HG02870 (cell line): Measurements from ENCODE around the gene KANK4.

Experiments
- ATAC-seq: cut with Tn5 transposase; IDR thresholded peaks from one replicate; pipeline ENCODE4 v1.9.1; 2021; ENCODE audit warnings: mild to moderate bottlenecking, moderate library complexity; ENCODE audit not compliant: unreplicated experiment

KANK4 gene

DNA sequence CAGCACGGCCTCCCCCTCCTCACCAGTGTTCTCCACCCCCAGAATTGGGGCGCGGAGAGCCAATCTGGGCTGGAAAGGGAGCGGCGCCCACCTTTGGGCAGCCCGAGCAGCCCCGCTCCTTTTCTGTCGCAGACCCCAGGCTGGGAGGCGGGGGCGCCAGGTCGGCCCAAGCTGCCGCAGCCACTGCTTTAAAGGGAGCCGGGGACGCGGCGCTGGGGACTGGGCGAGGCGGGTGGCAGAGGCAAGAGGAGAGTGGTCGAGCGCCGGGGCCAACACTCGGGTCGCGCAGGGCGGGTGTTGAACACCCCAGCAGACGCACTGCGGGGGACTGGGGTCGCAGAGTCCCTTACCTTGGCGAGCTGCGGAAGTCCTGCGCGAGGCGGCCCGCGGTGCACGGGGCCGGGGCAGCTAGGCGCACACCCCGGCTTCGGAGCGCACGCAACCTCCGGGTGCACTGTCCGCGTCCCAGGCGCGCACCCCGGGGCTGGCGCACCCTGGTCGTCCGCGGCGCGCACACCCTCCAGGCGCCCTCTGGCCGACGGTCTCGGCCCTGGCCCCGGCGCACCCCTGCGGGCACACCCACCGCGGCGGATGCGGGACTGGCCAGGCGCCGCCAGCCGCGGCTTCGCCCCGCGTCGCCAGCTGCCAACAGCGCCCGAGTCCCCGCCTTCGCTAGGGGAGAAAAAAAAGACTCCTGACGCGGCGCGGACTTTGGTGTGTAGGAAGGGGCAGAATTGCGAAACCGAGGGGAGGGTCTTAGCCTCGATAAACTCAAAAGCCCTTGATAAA, at the start of gene KANK4:
Gene KANK4, minus strand, starts transcription at position 679 of the 789 bp plus-strand sequence. CDS start 37,870 bp downstream, outside the sequence.
- ATAC-seq: no peak

GRCh38 chr1:62368989-62369388, 49.8 kb upstream of the KANK4 start:
- ATAC-seq: no peak

DNA sequence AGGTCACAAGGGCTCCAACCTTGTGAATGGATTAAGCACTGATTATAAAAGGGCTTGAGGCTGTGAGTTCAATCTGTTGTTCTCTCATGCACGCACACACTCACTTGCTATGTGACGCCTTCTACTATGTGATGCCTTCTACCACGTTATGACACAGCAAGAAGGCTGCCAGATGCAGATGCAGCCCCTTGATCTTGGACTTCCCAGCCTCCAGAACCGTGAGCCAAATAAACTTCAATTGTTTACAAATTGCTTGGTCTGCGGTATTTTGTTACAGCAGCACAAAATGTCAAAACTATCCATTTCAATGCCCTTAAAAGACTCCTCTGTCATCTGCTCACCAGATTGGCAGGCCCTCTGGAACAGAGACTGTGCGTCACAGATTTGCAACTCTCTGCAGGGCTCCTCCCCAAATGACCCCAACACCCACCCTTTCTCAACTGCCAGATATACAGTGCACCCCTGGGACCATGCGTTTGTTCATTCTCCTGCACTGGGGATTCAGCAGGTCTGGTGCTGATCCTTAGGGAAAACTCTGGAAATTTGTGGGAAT, 47.8 kb upstream of the KANK4 start:
- ATAC-seq: no peak

- no peak for ATAC-seq
Measured at GRCh38 chr1:62364721-62365120, 45.5 kb upstream of the KANK4 start.

DNA sequence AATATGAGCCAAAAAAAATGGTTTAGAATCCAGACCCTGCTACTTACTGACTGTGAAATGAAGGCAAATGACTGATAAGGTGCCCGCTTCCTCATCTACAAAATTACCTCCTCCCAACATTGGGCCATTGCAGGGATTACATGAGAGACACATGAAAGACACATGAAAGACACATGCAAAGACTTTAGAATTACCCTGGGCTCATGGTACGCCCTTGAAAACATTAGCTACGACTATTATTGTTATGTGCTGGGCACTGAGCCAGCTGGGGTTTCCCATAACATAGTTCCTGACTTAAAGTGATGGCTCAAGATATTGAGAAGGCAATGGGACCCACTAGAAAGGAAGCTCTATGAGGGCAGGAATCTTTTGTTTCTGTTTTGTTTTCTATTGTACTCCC, 43.7 kb upstream of the KANK4 start:
- no peak for ATAC-seq

DNA sequence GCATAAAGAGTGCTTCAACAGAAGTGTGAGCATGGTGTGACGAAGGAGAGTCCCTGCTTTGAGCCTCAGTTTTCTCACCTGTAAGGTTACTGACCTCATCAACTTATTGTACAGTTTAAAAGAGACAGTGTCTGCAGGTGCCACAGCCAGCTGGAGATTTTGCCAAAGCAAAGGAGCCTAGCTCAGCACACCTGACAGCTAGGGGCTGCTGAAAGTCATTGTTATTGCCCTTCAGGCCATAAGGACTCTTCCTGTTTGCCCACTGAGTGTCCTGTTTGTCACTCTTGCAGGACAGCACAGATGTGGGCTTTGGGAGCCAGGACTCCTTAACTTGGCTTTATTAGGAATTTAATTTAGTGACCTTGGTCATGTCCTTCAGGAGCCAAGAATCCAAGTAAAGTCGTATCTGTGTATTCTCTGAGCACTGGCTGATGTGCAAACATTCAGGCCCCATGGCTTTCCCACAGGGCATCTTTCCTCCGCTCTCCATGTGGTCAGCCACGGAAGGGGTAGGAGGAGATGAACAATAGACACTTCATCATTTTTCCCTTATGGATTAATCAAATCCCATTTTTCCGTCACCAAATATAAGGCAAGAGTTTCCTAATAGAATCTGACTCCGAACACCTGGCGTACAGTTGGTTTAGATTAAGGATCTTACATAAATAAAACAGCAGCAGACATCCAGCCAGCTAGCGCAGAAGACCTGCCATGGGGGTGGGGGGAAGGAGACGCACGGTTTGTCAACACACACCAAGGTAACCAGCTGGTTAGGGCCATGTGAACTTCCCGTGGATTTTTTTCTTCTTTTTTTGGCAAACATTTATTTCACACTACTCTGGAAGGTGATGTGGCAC, 43.1 kb upstream of the KANK4 start:
- no peak for ATAC-seq

DNA sequence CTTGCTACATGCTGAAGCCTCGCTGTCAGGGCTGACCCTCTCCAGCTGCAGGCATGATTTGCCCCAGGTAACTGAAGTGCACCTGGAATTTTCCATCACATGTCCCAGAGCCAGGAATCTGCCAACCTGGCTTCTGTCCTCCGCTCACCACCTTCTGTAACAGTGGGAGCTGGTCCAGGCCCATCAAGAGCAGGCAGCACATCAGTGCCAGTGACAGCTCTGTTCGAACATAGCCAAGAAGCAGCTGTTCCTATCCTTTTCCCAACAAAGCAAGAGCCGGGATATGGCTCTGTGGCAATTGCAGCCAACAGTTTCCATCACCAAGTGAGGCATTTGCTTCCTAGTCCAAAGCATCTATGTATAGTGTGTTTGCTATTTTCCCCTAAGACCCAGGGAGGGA, 42.2 kb upstream of the KANK4 start:
- no peak for ATAC-seq

DNA sequence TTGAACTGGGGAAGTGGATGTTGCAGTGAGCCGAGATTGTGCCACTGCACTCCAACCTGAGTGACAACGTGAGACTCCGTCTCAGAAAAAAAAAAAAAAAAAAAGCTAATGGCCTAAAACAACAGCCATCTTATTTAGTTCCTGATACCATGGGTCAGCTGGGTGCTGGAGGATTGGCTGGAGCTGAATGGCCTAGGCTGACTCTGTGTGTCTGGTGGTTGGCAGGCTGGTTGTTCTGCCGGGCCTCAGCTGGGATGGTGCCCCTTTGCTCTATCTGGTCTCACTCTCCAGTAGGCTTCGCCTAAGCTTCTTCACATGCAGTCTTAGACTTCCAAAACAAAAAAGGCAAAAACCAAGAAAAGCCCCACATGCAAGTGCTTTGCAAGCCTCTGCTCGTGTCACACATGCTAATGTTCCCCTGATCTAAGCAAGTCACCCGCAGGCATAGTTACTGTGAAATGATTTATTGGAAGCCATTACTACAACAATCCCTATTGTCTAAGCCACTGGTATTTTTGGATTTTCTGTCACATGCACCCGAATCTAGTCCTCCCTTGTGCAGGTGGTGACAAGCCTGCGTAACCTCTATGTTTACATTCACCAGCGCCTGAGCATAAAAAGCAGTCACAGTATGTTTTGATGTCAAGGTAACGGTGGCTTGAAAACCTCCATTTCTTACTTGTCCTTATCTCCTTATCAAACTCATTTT, 39.6 kb upstream of the KANK4 start:
- ATAC-seq: no peak

DNA sequence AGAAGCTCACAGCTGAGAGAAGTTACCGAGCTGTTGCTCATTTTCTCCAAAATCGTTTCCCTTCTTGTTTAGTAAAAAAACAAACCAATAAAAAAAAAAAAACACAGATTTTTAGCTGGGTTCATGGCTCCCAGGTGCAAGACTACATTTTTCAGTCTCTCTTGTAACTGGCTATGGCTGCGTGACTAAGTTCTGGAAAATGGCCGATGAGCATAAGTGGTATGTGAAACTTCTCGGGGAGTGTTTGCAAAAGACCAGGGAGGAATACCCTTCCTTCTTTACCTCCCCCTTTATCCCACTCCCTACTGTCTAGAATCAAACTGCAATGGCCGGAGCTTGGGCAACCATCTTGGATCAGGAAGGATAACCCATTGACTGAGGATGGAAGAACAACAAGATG, 38.7 kb upstream of the KANK4 start:
- ATAC-seq: no peak

DNA sequence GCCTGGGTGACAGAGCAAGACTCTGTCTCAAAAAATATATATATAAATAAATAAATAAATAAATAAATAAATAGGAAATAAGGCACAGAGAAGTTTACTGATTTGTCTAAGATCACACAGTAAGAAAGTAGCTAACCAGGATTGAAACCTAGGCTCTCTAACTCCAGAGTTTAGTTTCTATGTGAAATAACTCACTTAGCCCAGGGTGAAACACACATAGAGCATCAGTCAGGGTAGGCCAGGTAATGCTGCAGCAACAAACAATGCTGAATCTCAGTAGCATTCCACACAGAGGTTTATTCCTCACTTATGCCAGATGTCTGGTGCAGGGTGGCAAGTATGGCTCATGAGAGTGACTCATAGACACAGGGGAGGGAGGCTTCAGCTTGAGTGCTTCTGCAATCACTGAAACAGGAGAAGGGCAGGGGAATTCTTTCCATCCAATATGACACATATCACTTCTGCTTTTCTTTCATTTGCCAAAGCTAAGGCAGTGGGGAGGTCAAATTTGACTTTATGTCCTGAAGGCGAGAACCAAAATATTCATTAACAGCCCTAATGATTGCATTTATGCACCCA, 37.1 kb upstream of the KANK4 start:
- ATAC-seq: no peak

GRCh38 chr1:62355095-62355494, 35.9 kb upstream of the KANK4 start:
- no peak for ATAC-seq

GRCh38 chr1:62353853-62354252, 34.6 kb upstream of the KANK4 start:
- no peak for ATAC-seq

- ATAC-seq: no peak
Measured at GRCh38 chr1:62352387-62352786, 33.2 kb upstream of the KANK4 start.

DNA sequence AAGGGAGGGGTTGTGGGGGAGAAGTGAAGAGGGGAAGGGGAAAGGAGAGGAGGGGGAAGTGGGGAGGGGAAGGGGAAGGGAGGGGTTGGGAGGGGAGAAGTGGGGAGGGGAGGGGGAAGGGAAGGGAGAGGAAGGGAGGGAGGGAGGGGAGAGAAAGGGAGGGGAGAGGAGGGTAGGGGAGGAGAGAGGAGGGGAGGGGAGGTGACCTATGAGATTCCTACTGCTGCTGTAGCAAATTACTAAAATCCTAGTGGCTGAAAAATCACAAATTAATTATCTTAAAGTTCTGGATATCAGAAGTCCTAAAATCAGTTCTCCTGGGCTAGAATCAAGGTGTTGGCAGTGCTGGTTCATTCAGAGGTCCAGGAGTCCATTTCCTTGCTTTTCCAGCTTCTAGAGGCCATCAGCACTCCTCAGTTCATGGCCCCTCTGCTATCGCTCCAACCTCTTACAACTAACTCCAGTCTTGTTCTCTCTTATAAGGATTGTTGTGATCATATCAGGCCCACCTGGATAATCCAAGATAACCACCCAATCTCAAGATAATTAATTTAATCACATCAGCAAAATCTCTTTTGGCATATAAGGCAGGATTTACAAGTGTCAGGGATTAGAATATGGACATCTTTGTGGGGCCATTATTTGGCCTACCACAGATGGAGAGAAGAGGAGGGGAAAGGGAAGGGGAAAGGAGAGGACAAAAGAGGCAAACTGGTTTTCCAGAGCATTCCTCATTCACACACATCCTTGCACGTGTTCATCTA, 30.4 kb upstream of the KANK4 start:
- ATAC-seq: no peak

GRCh38 chr1:62346886-62347285, 27.7 kb upstream of the KANK4 start:
- ATAC-seq: no peak

- no peak for ATAC-seq
Measured at GRCh38 chr1:62343911-62344310, 24.7 kb upstream of the KANK4 start.

DNA sequence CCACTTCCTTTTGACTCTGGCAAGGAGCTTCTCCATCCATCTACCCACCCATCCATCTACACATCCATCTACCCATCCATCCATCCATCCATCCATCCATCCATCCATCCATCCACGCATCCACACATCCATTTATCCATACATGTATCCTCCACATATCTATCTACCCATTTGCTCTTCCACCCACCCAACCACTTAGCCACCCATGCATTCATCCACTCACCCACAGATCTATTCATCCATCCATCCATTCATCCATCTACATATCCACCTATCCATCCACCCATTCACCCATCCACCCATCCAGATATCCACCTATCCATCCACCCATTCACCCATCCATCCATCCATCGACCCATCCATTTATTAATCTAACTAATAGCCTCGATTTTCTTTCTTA, 23.0 kb upstream of the KANK4 start:
- no peak for ATAC-seq

GRCh38 chr1:62341615-62342014, 22.4 kb upstream of the KANK4 start:
- no peak for ATAC-seq

DNA sequence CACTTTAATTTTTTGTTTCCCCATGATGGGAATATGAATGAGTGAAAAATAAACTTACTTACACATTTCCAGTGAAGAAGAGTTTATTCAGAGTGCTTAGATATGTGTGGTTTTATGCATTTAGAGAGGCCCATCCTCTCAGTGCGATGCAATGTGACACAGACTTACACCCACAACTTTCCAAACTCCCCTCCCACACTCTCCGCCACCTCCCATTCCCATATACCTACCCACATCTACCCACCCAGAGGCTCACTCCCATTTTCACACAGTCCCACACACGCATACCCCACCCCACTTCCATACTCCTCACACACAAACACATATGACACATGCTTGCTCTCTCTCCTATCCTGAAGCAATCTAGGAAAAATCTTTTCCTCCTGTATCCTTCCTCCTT, 21.9 kb upstream of the KANK4 start:
- ATAC-seq: no peak
